ENCODE measurements around the gene TPM2.

- no peak for TF ChIP-seq CTCF (IDR thresholded peaks at IDR 0.05)
- no peak for TF ChIP-seq EZH2 (IDR thresholded peaks at IDR 0.05; ENCODE audit: borderline replicate concordance, insufficient read depth, low read depth, low read length, poor library complexity, severe bottlenecking)
These were observed 37.5 kb downstream of the TPM2 start for GRCh38 chr9:35651956-35652828.
